IMR-90 (cell line): Measurements from ENCODE around the gene SNIP1.

Experiments used
- BHLHE40 ChIP-seq: fragments of 150-350 bp; IDR thresholded peaks from 2 replicates; pipeline ENCODE4 v1.6.1; 2016; ENCODE audit warnings: mild to moderate bottlenecking, low read depth, low read length
- CEBPB ChIP-seq: IDR thresholded peaks from 2 replicates; pipeline ENCODE4 v1.6.1; 2012; ENCODE audit warnings: low read depth, low read length, improper control_type of control experiment
- CHD1 ChIP-seq: IDR thresholded peaks from 2 replicates; pipeline ENCODE4 v1.6.1; 2012; ENCODE audit warnings: low read depth, low read length, improper control_type of control experiment
- CTCF ChIP-seq: conservative IDR thresholded peaks from 2 replicates; pipeline ENCODE4 v1.5.1; 2012; ENCODE audit warnings: mild to moderate bottlenecking, low read depth, low read length, improper control_type of control experiment
- ELK1 ChIP-seq: fragments of 150-350 bp; IDR thresholded peaks from 2 replicates; pipeline ENCODE4 v1.6.1; 2016; ENCODE audit warnings: low read depth, mild to moderate bottlenecking, low read length, moderate library complexity, borderline replicate concordance
- FOS ChIP-seq: fragments of 150-350 bp; IDR thresholded peaks from 2 replicates; pipeline ENCODE4 v1.6.1; 2016; ENCODE audit warnings: low read depth, low read length
- MAFK ChIP-seq: IDR thresholded peaks from 2 replicates; pipeline ENCODE4 v1.6.1; 2012; ENCODE audit warnings: low read depth, low read length, improper control_type of control experiment
- MXI1 ChIP-seq: IDR thresholded peaks from 2 replicates; pipeline ENCODE4 v1.6.1; 2012; ENCODE audit warnings: low read depth, mild to moderate bottlenecking, low read length, moderate library complexity, borderline replicate concordance
- NFE2L2 ChIP-seq: fragments of 150-350 bp; IDR thresholded peaks from 2 replicates; pipeline ENCODE4 v1.6.1; 2016; ENCODE audit warnings: low read depth, mild to moderate bottlenecking, low read length
- POLR2A ChIP-seq: IDR thresholded peaks from 2 replicates; pipeline ENCODE4 v1.6.1; 2012; ENCODE audit warnings: mild to moderate bottlenecking, low read depth, low read length
- RAD21 ChIP-seq: IDR thresholded peaks from 2 replicates; pipeline ENCODE4 v1.6.1; 2012; ENCODE audit warnings: low read length, improper control_type of control experiment
- RFX5 ChIP-seq: IDR thresholded peaks from 2 replicates; pipeline ENCODE4 v1.8.0; 2012; ENCODE audit warnings: low read depth, mild to moderate bottlenecking, low read length, moderate library complexity
- SMC3 ChIP-seq: fragments of 150-350 bp; IDR thresholded peaks from 2 replicates; pipeline ENCODE4 v1.6.1; 2016; ENCODE audit warnings: low read depth, mild to moderate bottlenecking, antibody characterized with exemption, low read length, moderate library complexity
- USF2 ChIP-seq: fragments of 150-350 bp; IDR thresholded peaks from 2 replicates; pipeline ENCODE4 v1.6.1; 2017; ENCODE audit warnings: mild to moderate bottlenecking, antibody characterized with exemption, low read length, low read depth

GRCh38 chr1:37517569-37517968 is 36.5 kb downstream of the SNIP1 start:
- TF ChIP-seq CTCF (no peak), MXI1 (no peak), CEBPB (no peak), FOS (no peak), RAD21 (no peak), POLR2A (no peak), RFX5 (no peak), BHLHE40 (no peak), MAFK (no peak), SMC3 (no peak), CHD1 (no peak), USF2 (no peak), ELK1 (no peak), NFE2L2 (no peak)
